ENCODE results near the gene PRPF4.
"Not testable (repeated sequence)": the region's sequence is repeated elsewhere in the genome, so short reads cannot be mapped to it uniquely, and the experiment has no call there.

The PRPF4 gene

DNA sequence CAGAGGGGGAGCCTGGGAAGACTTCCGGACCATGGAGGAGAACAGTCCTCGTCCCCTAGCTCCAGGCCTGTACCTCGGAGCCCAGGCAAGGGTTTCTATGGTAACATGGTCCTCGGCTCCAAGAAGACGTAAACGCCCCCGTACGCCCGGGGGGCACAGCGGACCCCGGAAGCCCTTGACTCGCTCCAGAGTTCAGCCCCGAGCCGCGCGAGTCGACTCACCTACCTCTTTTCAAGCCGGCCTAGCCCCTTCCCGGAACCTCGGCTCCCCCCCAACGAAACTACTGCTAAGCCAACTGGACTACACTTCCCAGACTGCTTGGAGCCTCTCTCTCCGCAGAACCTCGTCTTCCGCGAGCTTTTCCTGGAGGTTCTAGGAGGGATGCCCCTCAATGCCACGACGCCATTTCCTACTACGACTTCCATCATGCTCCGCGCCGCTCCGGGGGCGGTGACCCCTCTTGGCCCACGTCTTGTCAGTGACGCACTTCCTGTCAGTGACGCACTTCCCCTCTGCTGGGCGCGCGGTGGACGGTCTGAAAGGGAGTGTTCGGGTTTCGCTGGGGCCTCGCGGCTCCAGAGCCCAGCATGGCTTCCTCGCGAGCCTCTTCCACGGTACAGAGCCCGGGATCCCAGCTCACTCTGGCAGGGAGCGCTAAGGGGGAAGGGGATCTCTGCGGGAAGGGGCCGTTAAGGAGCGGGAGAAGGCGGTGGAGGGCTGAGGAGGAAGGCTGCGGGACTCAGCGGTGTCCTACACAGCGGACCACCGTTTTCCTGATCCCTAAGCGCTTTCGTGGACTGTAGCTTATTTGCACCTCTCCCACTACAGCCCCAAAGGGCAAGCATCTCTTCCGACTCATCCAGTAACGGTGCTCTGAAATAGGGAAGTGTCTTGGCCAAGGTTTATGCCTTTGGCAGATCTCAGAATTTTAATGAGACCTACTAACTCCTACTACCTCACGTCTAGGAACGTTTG, at the start of gene PRPF4, which contains the start of gene CDC26:
Gene PRPF4, plus strand, starts transcription at position 502 of the 975 bp plus-strand sequence. Its CDS starts 86 bp downstream, at position 588.
Gene CDC26, minus strand, starts transcription at position 416 of the 975 bp plus-strand sequence. CDS start 3,065 bp downstream, outside the sequence.
- ATAC-seq (ENCODE audit: low read depth) (peak; percentile 94), DNase-seq (ENCODE audit: low spot score) (peak; percentile 97)
- H3K27ac ChIP-seq (ENCODE audit: poor library complexity, severe bottlenecking): peak within 1 kb of the TSS; percentile 59
- TF ChIP-seq, protein P1, sequence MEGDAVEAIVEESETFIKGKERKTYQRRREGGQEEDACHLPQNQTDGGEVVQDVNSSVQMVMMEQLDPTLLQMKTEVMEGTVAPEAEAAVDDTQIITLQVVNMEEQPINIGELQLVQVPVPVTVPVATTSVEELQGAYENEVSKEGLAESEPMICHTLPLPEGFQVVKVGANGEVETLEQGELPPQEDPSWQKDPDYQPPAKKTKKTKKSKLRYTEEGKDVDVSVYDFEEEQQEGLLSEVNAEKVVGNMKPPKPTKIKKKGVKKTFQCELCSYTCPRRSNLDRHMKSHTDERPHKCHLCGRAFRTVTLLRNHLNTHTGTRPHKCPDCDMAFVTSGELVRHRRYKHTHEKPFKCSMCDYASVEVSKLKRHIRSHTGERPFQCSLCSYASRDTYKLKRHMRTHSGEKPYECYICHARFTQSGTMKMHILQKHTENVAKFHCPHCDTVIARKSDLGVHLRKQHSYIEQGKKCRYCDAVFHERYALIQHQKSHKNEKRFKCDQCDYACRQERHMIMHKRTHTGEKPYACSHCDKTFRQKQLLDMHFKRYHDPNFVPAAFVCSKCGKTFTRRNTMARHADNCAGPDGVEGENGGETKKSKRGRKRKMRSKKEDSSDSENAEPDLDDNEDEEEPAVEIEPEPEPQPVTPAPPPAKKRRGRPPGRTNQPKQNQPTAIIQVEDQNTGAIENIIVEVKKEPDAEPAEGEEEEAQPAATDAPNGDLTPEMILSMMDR (IDR thresholded peaks at IDR 0.05; ENCODE audit: poor library complexity, severe bottlenecking): no peak
- no peaks in the 10 kb centered on the region for H3K27me3 ChIP-seq (ENCODE audit: insufficient read depth, poor library complexity, severe bottlenecking)
- peaks cover 76% of the 10 kb centered on the region for H3K36me3 ChIP-seq (ENCODE audit: low read depth)
- H3K9me3 ChIP-seq (ENCODE audit: severe bottlenecking): no peaks in the 10 kb centered on the region
- peaks cover 11% of the 10 kb centered on the region for H3K4me1 ChIP-seq (ENCODE audit: insufficient read depth, poor library complexity, severe bottlenecking)
- H3K4me3 ChIP-seq (ENCODE audit: severe bottlenecking): peak within 1 kb of the TSS; percentile 83

DNA sequence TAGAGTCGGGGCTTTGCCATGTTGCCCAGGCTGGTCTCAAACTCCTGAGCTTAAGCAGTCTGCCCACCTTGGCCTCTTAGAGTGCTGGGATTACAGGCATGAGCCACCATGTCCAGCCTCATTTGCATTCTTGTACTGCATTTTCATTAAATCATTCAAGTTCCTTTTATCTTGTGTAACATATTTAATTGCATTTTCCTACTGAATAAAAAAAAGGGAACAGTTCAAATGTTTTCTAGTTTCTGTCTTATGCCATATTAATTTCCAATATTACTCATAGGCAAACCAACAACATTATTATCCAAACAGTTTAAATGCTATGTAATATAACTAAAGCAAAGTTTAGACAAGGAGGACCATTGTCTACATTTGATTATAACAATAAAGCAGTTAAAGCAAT, 48.0 kb upstream of the PRPF4 start:
- no peak for ATAC-seq (ENCODE audit: low read depth)
- H3K4me3 ChIP-seq (ENCODE audit: severe bottlenecking): no peak overlapping the region
- DNase-seq (ENCODE audit: low spot score): no peak
- H3K27me3 ChIP-seq (ENCODE audit: insufficient read depth, poor library complexity, severe bottlenecking): no peaks in the 10 kb centered on the region
- TF ChIP-seq, protein P1 (IDR thresholded peaks at IDR 0.05; ENCODE audit: poor library complexity, severe bottlenecking): no peak
- no peaks in the 10 kb centered on the region for H3K9me3 ChIP-seq (ENCODE audit: severe bottlenecking)
- no peaks in the 10 kb centered on the region for H3K4me1 ChIP-seq (ENCODE audit: insufficient read depth, poor library complexity, severe bottlenecking)
- H3K27ac ChIP-seq (ENCODE audit: poor library complexity, severe bottlenecking): no peak overlapping the region
- H3K36me3 ChIP-seq (ENCODE audit: low read depth): peaks cover 22% of the 10 kb centered on the region

DNA sequence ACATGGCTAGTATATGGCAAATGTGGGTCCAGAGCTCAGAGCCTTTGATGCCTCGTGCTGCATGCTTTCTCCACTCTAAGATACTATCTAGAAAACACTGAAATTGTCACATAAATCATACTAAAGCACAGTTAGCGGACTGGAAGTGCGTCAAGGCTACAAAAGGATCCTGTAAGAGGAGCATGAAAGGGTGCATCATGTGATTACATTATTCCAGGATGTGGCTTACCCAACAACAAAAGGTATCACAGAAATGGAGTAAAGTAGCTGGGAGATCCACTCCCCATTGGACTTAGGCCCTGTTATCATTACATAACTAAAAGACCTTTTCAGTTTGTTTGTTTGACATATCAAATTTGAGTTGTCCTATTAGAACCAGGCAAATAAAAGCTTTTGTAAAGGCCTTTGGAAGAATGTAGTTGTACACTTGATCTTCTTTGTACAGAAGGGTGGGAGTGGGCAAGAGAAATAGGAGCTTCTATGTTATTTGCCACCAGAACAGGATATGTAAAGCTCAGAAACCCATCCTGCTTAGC, 47.3 kb upstream of the PRPF4 start:
- no peak for ATAC-seq (ENCODE audit: low read depth)
- H3K27me3 ChIP-seq (ENCODE audit: insufficient read depth, poor library complexity, severe bottlenecking): no peaks in the 10 kb centered on the region
- H3K27ac ChIP-seq (ENCODE audit: poor library complexity, severe bottlenecking): no peak overlapping the region
- peaks cover 4% of the 10 kb centered on the region for H3K4me1 ChIP-seq (ENCODE audit: insufficient read depth, poor library complexity, severe bottlenecking)
- peaks cover 22% of the 10 kb centered on the region for H3K36me3 ChIP-seq (ENCODE audit: low read depth)
- TF ChIP-seq, protein P1 (IDR thresholded peaks at IDR 0.05; ENCODE audit: poor library complexity, severe bottlenecking): no peak
- no peak for DNase-seq (ENCODE audit: low spot score)
- H3K9me3 ChIP-seq (ENCODE audit: severe bottlenecking): no peaks in the 10 kb centered on the region
- H3K4me3 ChIP-seq (ENCODE audit: severe bottlenecking): no peak overlapping the region

DNA sequence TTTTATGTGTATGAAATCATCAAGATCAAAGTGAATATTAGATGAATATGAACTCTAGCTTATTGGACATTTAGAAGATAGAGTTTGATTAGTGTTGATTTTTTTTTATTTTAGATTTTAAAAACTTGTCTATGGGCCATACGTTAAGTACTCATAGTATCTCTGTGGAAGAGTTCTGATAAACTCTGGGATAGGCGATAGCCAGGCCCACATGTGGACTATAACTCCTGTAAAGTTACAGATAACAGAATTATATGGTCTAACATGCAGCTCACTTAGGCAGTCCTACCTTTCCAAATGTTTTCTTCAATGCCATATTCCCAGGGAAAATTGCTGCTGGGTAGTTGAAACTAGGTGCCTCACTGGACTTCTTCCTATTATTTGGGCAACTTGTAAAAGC, 43.8 kb upstream of the PRPF4 start:
- TF ChIP-seq, protein P1 (IDR thresholded peaks at IDR 0.05; ENCODE audit: poor library complexity, severe bottlenecking): no peak
- Histone ChIP-seq H3K27me3 (ENCODE audit: insufficient read depth, poor library complexity, severe bottlenecking) (no peaks in the 10 kb centered on the region), H3K9me3 (ENCODE audit: severe bottlenecking) (no peaks in the 10 kb centered on the region), H3K27ac (ENCODE audit: poor library complexity, severe bottlenecking) (no peak overlapping the region), H3K4me1 (ENCODE audit: insufficient read depth, poor library complexity, severe bottlenecking) (peaks cover 4% of the 10 kb centered on the region), H3K4me3 (ENCODE audit: severe bottlenecking) (no peak overlapping the region), H3K36me3 (ENCODE audit: low read depth) (peaks cover 5% of the 10 kb centered on the region)
- no peak for ATAC-seq (ENCODE audit: low read depth)
- DNase-seq (ENCODE audit: low spot score): no peak

DNA sequence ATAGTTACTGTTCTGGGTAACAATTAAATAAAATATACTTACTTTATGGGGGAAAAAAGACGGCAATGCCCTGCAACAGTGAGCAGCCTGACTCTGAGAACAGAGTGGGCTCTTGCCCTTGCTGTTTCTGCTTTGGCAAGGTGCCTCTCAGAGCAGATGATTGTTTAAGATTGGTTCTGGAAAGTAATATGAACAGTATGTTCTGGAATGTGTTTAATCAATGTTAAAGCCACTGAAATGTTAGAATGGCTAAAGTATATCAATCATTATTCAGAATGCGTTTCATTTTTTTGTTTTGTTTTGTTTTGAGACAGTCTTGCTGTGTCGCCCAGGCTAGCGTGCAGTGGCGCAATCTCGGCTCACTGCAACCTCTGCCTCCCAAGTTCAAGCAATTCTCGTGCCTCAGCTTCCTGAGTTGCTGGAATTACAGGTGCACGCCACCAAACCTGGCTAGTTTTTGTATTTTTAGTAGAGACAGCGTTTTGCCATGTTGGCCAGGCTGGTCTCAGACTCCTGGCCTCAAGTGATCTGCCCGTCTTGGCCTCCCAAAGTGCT, 39.7 kb upstream of the PRPF4 start:
- H3K4me3 ChIP-seq (ENCODE audit: severe bottlenecking); H3K9me3 ChIP-seq (ENCODE audit: severe bottlenecking); H3K27me3 ChIP-seq (ENCODE audit: insufficient read depth, poor library complexity, severe bottlenecking); DNase-seq (ENCODE audit: low spot score); H3K27ac ChIP-seq (ENCODE audit: poor library complexity, severe bottlenecking); H3K4me1 ChIP-seq (ENCODE audit: insufficient read depth, poor library complexity, severe bottlenecking); H3K36me3 ChIP-seq (ENCODE audit: low read depth); ATAC-seq (ENCODE audit: low read depth): not testable (repeated sequence)
